SK-N-MC (cell line): ENCODE data around the gene MAPKAPK3.

Experiments
- EZH2 ChIP-seq: fragments of 200-600 bp; sonication (generic); IDR thresholded peaks from one replicate; pipeline ENCODE4 v1.6.1; 2017; ENCODE audit warnings: antibody characterized with exemption
- FOXP2 ChIP-seq: optimal IDR thresholded peaks from 2 replicates; pipeline ENCODE3; 2011; ENCODE audit warnings: mild to moderate bottlenecking, moderate library complexity; ENCODE audit not compliant: insufficient read depth; ENCODE audit errors: extremely low read length, control extremely low read depth
- POLR2AphosphoS5 ChIP-seq: IDR thresholded peaks from 2 replicates; pipeline ENCODE4 v1.6.1; 2012; ENCODE audit warnings: mild to moderate bottlenecking, low read depth, low read length, borderline replicate concordance

DNA sequence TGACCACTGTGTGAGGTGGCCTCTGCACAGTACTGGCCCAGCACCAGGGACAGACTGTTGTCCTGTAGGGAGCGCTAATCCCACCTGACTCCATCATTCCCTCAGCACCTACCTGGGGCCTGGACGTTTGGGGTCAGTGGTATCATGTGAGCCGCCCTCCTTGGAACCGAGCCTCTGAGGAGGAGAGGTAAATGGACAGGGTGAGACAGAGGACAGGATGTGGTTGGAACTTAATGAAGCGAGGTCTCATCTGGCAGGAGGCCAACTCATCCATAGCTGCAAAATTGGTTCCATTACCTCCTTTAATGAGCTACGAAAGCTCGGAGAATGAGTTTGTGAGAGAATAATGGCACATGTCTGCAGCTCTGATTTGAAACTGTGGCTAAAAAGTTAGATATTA is 13.9 kb downstream of the MAPKAPK3 start:
- no peak for TF ChIP-seq EZH2
- TF ChIP-seq POLR2AphosphoS5: no peak
- TF ChIP-seq FOXP2: no peak
